Spleen (tissue), 11 donors: ENCODE data around the gene MEOX1. TPM values are rescaled to one million over a fixed set of nuclear protein-coding genes. Genes with fewer than 3 reads are reported as not detected.

ENCODE experiments used
- DNase-seq: peaks from one replicate; pipeline ENCODE4 v3.0.0-alpha.2; 2020
- H3K27ac ChIP-seq, 8 donors: fragments of 200-600 bp; sonication (generic) in 7 of 8; 1 replicate in 4 of 8; 2 replicates in 4 of 8; pipeline versions ENCODE4 v1.5.0 to v1.8.0; 2016 to 2021; ENCODE audit warnings: inconsistent platforms in 4 of 8, mild to moderate bottlenecking in 4 of 8, moderate library complexity in 1 of 8
- H3K27me3 ChIP-seq, 7 donors: fragments of 200-600 bp; sonication (generic) in 6 of 7; replicated peaks in 1 of 7; 1 replicate in 4 of 7; 2 replicates in 3 of 7; pipeline versions ENCODE4 v1.5.0 to v1.8.0; 2016 to 2021; ENCODE audit warnings: inconsistent platforms in 3 of 7, mild to moderate bottlenecking in 1 of 7
- H3K36me3 ChIP-seq, 6 donors: fragments of 200-600 bp; sonication (generic) in 5 of 6; 1 replicate in 4 of 6; 2 replicates in 2 of 6; pipeline versions ENCODE4 v1.5.0 to v1.8.0; 2016 to 2021; ENCODE audit warnings: inconsistent platforms in 2 of 6
- H3K4me1 ChIP-seq, 6 donors: fragments of 200-600 bp; sonication (generic) in 5 of 6; 1 replicate in 3 of 6; 2 replicates in 3 of 6; pipeline versions ENCODE4 v1.5.0 to v1.8.0; 2016 to 2021; ENCODE audit warnings: inconsistent platforms in 3 of 6
- H3K4me3 ChIP-seq, 8 donors: fragments of 200-600 bp; sonication (generic) in 7 of 8; 1 replicate in 4 of 8; 2 replicates in 4 of 8; pipeline versions ENCODE4 v1.5.0 to v1.8.0; 2016 to 2021; ENCODE audit warnings: inconsistent platforms in 4 of 8, mild to moderate bottlenecking in 4 of 8, moderate library complexity in 2 of 8
- H3K9me3 ChIP-seq, 8 donors: fragments of 200-600 bp; sonication (generic) in 7 of 8; 1 replicate in 4 of 8; 2 replicates in 4 of 8; pipeline versions ENCODE4 v1.5.0 to v1.8.0; 2016 to 2021; ENCODE audit warnings: inconsistent platforms in 4 of 8
- POLR2A ChIP-seq, 3 donors: fragments of 450-650 bp; IDR thresholded peaks; one replicate each; pipeline ENCODE4 v1.5.1; 2017; ENCODE audit warnings: antibody characterized with exemption in 3 of 3, mild to moderate bottlenecking in 1 of 3
- POLR2AphosphoS5 ChIP-seq, 3 donors: sonication (generic); formaldehyde crosslinking; IDR thresholded peaks; one replicate each; pipeline ENCODE4 v1.5.1; 2017; ENCODE audit warnings: antibody characterized with exemption in 3 of 3
- WGBS, 5 donors: extraction: QIAGEN DNeasy Blood & Tissue Kit in 3 of 5; methylation state at CpG; one replicate each; pipeline versions ENCODE4 v1.1.5 to v1.1.7; 2013 to 2018; 5-methylcytosine and 5-hydroxymethylcytosine counted together
- intact Hi-C: fragments of 100-400 bp; cut with DNase I; formaldehyde crosslinking; loops from one replicate; pipeline ENCODE4 v1.15.0; 2023; ENCODE audit warnings: low total_unique reads
- polyA plus RNA-seq, 3 donors: library from polyadenylated mRNA; stranded (reverse); fragments of 200-250 nt; gene quantifications; one replicate each; pipeline ENCODE4 v1.2.1, GENCODE V29; 2013
- total RNA-seq, 7 donors: library from RNA; depleted of rRNA in 3 of 7; stranded (reverse); fragments of >200 nt in 3 of 7; fragmentation: NEBNext Ultra II Directional in 4 of 7; extraction: Animal tissue kit (Norgen Biotek cat#: 25700) in 4 of 7; gene quantifications; one replicate each; pipeline versions ENCODE4 v1.1.0 to v1.2.1, GENCODE V29; 2016 to 2021
- TF ChIP-seq, protein P1 (sequence below), 11 experiments: fragments of 200-600 bp in 7 of 11; fragments of 450-650 bp in 4 of 11; sonication (generic) in 4 of 11; IDR thresholded peaks in 8 of 11; conservative IDR thresholded peaks in 3 of 11; 1 replicate in 7 of 11; 2 replicates in 4 of 11; pipeline versions ENCODE4 v1.4.0 to v1.8.0; 2016 to 2021; ENCODE audit warnings: antibody characterized with exemption in 11 of 11, inconsistent platforms in 4 of 11, mild to moderate bottlenecking in 1 of 11
- donor health status: healthy with polysubstance abuse.
- donor health status: DM: no; HTN: no; CAD: no; lungs with moderate emphysema.
- donor health status: DM: no; HTN: no; CAD: no.
- donor health status: Bipolar disorder and iron deficiency.
- donor health status: healthy.
- donor health status: DM: no; HTN: no; CAD: no.
- donor health status: DM: yes; HTN: yes; CAD: no.

The MEOX1 gene
- total and polyA plus RNA-seq, 10 donors: 4.1 to 46.9 (median 14.4) TPM

DNA sequence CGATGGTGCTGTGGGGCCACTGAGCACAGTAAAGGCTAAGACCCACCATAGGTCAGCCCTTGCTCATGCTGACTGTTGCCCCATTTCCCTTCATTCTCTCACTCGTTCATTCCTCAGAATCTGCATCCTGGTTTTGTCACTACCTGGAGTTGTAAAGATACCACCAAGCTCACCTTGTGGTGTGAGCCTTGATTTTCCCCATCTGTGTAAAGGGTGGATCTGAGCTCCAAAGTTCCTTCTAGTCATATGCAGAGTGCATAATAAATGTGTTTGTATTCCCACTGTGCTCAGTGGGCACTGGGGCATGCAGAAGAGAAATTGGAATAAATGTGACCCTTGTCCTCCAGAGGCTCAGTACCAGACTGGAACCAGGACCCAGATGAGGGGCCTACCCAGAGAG, 35.2 kb upstream of the MEOX1 start:
- Histone ChIP-seq H3K36me3 (no peaks in the 10 kb centered on the region), H3K4me3 (no peak overlapping the region), H3K9me3 (no peaks in the 10 kb centered on the region), H3K27ac (peak overlapping the region in 2 of 8 donors; percentile 6 to 26), H3K27me3 (peaks cover 0 to 51% (median 0%) of the 10 kb centered on the region in 7 donors), H3K4me1 (peaks cover 3 to 42% (median 25%) of the 10 kb centered on the region in 6 donors)
- DNase-seq: no peak
- WGBS, 5 donors: 54 to 88% (median 69%) methylated on average over 2 of the region's 2 CpGs
- intact Hi-C loops: loop anchor here (10.0 kb wide), 1 partner anchor 148 kb away; the partner anchor contains the start of gene CD300LG
- TF ChIP-seq, protein P1, sequence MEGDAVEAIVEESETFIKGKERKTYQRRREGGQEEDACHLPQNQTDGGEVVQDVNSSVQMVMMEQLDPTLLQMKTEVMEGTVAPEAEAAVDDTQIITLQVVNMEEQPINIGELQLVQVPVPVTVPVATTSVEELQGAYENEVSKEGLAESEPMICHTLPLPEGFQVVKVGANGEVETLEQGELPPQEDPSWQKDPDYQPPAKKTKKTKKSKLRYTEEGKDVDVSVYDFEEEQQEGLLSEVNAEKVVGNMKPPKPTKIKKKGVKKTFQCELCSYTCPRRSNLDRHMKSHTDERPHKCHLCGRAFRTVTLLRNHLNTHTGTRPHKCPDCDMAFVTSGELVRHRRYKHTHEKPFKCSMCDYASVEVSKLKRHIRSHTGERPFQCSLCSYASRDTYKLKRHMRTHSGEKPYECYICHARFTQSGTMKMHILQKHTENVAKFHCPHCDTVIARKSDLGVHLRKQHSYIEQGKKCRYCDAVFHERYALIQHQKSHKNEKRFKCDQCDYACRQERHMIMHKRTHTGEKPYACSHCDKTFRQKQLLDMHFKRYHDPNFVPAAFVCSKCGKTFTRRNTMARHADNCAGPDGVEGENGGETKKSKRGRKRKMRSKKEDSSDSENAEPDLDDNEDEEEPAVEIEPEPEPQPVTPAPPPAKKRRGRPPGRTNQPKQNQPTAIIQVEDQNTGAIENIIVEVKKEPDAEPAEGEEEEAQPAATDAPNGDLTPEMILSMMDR (IDR thresholded peaks at IDR 0.05 in 8 of 11, conservative IDR thresholded peaks at IDR 0.05 in 3 of 11): no peak
- TF ChIP-seq POLR2A (IDR thresholded peaks at IDR 0.05): no peak
- no peak for TF ChIP-seq POLR2AphosphoS5 (IDR thresholded peaks at IDR 0.05)

DNA sequence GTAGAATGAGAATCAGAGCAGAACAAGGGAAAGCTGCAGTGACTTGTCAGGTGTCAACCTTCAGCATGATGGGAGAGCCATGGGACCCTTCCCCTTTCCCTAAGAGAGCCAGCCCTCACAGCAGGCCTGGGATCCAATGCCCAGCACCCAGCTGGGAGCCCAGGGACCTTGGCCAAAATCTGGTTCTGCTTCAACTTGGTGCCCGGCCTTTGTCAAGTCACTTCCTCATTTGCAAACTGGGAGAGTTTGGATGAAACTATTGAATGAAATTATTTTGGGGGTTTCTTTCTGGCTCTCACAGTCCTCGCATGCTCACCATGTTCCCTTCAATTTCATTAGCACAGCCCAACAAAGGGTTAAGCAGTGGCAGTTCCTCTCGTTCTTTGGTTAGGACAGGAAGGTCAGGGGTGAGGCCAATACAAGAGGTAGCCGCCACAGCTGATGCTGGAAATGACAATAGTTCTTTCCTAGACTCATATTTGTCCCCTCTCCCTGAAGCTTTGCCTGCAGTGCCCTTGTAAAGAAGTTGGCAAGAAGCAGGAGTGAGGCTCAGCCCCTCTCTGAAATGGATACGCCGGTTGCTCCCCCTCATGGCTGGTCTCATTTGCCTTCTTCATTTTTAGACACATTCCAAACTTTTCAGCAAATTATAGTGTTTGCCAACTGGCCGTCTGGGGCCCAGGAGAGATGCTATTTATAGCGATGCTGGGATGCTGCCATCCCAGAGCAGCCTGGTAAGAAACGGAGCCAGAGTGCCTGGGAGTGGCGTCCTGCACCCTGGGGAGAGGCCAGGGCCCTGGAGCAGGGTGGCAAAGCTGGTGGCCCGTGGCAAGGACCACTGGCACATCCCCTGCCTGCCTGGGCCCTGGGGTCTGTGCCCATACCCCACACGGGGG, 34.5 kb upstream of the MEOX1 start:
- Histone ChIP-seq H3K27ac (peak overlapping the region in 3 of 8 donors; percentile 6 to 26 (median 13)), H3K4me1 (peaks cover 3 to 42% (median 22%) of the 10 kb centered on the region in 6 donors), H3K36me3 (no peaks in the 10 kb centered on the region), H3K4me3 (no peak overlapping the region), H3K9me3 (no peaks in the 10 kb centered on the region), H3K27me3 (peaks cover 0 to 44% (median 0%) of the 10 kb centered on the region in 7 donors)
- WGBS, 5 donors: 48 to 54% (median 51%) methylated on average over 12 of the region's 12 CpGs
- intact Hi-C loops: loop anchor here (2.0 to 10.0 kb wide), 2 partner anchors 65 to 149 kb away; partner anchors contain the start of gene CD300LG
- TF ChIP-seq, protein P1 (IDR thresholded peaks at IDR 0.05 in 8 of 11, conservative IDR thresholded peaks at IDR 0.05 in 3 of 11): no peak
- no peak for TF ChIP-seq POLR2A (IDR thresholded peaks at IDR 0.05)
- TF ChIP-seq POLR2AphosphoS5 (IDR thresholded peaks at IDR 0.05): no peak
- no peak for DNase-seq

GRCh38 chr17:43694081-43694870, 32.6 kb upstream of the MEOX1 start:
- Histone ChIP-seq H3K9me3 (no peaks in the 10 kb centered on the region), H3K36me3 (no peaks in the 10 kb centered on the region), H3K27me3 (peaks cover 0 to 29% (median 0%) of the 10 kb centered on the region in 7 donors), H3K27ac (no peak overlapping the region), H3K4me1 (peaks cover 3 to 40% (median 18%) of the 10 kb centered on the region in 6 donors), H3K4me3 (no peak overlapping the region)
- DNase-seq: peak; percentile 91
- intact Hi-C loops: loop anchor here (2.0 to 10.0 kb wide), 2 partner anchors 67 to 151 kb away; partner anchors contain the start of gene CD300LG
- TF ChIP-seq POLR2A (IDR thresholded peaks at IDR 0.05) (no peak), POLR2AphosphoS5 (IDR thresholded peaks at IDR 0.05) (peak in 1 of 3 donors; percentile 23)
- TF ChIP-seq, protein P1 (IDR thresholded peaks at IDR 0.05 in 8 of 11, conservative IDR thresholded peaks at IDR 0.05 in 3 of 11): peak; percentile 83 to 96 (median 92)
- WGBS, 5 donors: 31 to 36% (median 35%) methylated on average over 11 of the region's 11 CpGs
